Gastrocnemius medialis (tissue), 4 donors: ENCODE measurements around the gene CTSE.

ENCODE experiments used
- POLR2A ChIP-seq, 2 donors: fragments of 450-650 bp; IDR thresholded peaks; one replicate each; pipeline ENCODE4 v1.6.1; 2017; ENCODE audit warnings: antibody characterized with exemption in 2 of 2, mild to moderate bottlenecking in 2 of 2, moderate library complexity in 2 of 2
- TF ChIP-seq, protein P1 (sequence below), 5 experiments: fragments of 450-650 bp in 3 of 5; fragments of 200-600 bp in 2 of 5; sonication (generic) in 2 of 5; IDR thresholded peaks in 4 of 5; conservative IDR thresholded peaks in 1 of 5; 1 replicate in 4 of 5; 2 replicates in 1 of 5; pipeline ENCODE4 v1.5.1; 2016 to 2019; ENCODE audit warnings: antibody characterized with exemption in 5 of 5, mild to moderate bottlenecking in 3 of 5, moderate library complexity in 3 of 5

DNA sequence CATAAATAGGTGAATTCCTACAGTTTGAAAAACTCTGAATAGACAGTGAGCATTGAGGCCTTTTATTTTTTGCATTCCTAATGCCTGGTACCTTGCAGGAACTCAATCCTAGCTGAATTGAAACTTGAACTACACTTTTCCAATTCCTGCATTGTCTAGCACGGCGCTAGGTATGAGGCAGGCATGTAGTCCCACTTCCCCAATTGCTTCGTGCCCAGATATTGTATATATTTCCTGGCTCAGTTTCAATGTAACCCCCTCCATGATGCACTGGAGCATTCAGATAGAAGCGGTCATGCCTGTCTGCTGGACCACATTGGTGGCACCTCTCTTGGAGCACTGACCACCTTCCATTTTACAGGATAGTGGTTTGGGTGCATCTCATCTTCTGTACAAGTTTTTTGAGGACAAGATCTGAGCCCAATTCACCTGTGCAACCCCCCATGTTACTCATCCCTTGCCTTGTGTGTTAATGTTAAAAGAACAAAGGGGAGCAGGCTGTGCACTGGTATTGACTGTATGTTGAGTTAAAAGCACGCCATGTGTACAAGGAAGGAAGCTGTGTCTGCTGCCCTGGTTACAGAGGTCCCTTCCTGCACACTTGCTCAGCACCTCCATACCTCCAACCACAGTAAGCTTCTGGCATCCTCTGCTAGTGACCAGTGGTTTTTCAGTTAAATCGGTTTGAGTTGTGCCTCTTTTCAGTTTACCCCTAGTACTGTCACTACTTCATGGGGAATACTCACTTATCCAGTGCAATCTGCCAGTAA lies 10.5 kb downstream of the CTSE start:
- TF ChIP-seq POLR2A (IDR thresholded peaks at IDR 0.05): no peak
- TF ChIP-seq, protein P1, sequence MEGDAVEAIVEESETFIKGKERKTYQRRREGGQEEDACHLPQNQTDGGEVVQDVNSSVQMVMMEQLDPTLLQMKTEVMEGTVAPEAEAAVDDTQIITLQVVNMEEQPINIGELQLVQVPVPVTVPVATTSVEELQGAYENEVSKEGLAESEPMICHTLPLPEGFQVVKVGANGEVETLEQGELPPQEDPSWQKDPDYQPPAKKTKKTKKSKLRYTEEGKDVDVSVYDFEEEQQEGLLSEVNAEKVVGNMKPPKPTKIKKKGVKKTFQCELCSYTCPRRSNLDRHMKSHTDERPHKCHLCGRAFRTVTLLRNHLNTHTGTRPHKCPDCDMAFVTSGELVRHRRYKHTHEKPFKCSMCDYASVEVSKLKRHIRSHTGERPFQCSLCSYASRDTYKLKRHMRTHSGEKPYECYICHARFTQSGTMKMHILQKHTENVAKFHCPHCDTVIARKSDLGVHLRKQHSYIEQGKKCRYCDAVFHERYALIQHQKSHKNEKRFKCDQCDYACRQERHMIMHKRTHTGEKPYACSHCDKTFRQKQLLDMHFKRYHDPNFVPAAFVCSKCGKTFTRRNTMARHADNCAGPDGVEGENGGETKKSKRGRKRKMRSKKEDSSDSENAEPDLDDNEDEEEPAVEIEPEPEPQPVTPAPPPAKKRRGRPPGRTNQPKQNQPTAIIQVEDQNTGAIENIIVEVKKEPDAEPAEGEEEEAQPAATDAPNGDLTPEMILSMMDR (IDR thresholded peaks at IDR 0.05 in 4 of 5, conservative IDR thresholded peaks at IDR 0.05 in 1 of 5): no peak
